Activated naive CD4-positive, alpha-beta T cell treated with anti-CD3 and anti-CD28 coated beads for 36 hours (primary cell): Measurements from ENCODE around the gene GIMAP5. TPM values are rescaled to one million over a fixed set of nuclear protein-coding genes. Genes with fewer than 3 reads are reported as not detected.
"Not testable (repeated sequence)": the region's sequence is repeated elsewhere in the genome, so short reads cannot be mapped to it uniquely, and the experiment has no call there.

ENCODE experiments used
- CTCF ChIA-PET: fragments of 350-600 bp; sonication (Branson Sonifier 250); formaldehyde crosslinking; loops from one replicate; lab custom pipeline; 2021; ENCODE audit warnings: antibody characterized with exemption; lab: Charles Lee
- DNase-seq: peaks from one replicate; pipeline ENCODE4 v3.0.0-alpha.2; 2020
- H3K27ac Mint-ChIP-seq: one replicate; pipeline ENCODE4 v1.8.0; 2021; ENCODE audit warnings: mild to moderate bottlenecking, mixed read lengths
- H3K27me3 Mint-ChIP-seq: one replicate; pipeline ENCODE4 v1.8.0; 2021; ENCODE audit warnings: low read depth, mixed read lengths
- H3K36me3 Mint-ChIP-seq: one replicate; pipeline ENCODE4 v1.8.0; 2021; ENCODE audit warnings: low read depth, mixed read lengths
- H3K4me1 Mint-ChIP-seq: one replicate; pipeline ENCODE4 v1.8.0; 2021; ENCODE audit warnings: low read depth, mixed read lengths
- H3K4me3 Mint-ChIP-seq: one replicate; pipeline ENCODE4 v1.8.0; 2021; ENCODE audit warnings: mild to moderate bottlenecking, moderate library complexity, mixed read lengths
- H3K9me3 Mint-ChIP-seq: one replicate; pipeline ENCODE4 v1.8.0; 2021; ENCODE audit warnings: mixed read lengths
- intact Hi-C: fragments of 100-400 bp; cut with micrococcal nuclease; formaldehyde crosslinking; loops from one replicate; pipeline ENCODE4 v1.15.1; 2023
- total RNA-seq, 2 experiments: library from RNA; stranded (reverse); gene quantifications; one replicate each; pipeline ENCODE4 v1.2.3, GENCODE V29; 2021

The GIMAP5 gene
- total RNA-seq, 2 experiments from 2014 or later: 32.1 to 32.3 TPM

GRCh38 chr7:150774131-150774530 lies 36.9 kb downstream of the GIMAP5 start:
- intact Hi-C loops, H3K4me1 Mint-ChIP-seq, H3K27ac Mint-ChIP-seq, H3K4me3 Mint-ChIP-seq, DNase-seq, H3K27me3 Mint-ChIP-seq, H3K36me3 Mint-ChIP-seq: not testable (repeated sequence)
- H3K9me3 Mint-ChIP-seq: peaks cover 14% of the 10 kb centered on the region
- CTCF ChIA-PET: interaction anchor here (0.8 kb wide), 1 partner anchor 250 kb away, joined by 3 read pairs; no protein-coding TSS in a partner anchor

- Mint-ChIP-seq H3K9me3 (peaks cover 10% of the 10 kb centered on the region), H3K27ac (no peak overlapping the region), H3K27me3 (peaks cover 3% of the 10 kb centered on the region), H3K4me3 (no peak overlapping the region), H3K36me3 (no peaks in the 10 kb centered on the region), H3K4me1 (peaks cover 4% of the 10 kb centered on the region)
- no peak for DNase-seq
- CTCF ChIA-PET: interaction anchor here (0.6 to 2.8 kb wide), 19 partner anchors 9 to 423 kb away, joined by 3 to 19 read pairs (median 4); partner anchors contain the start of gene GIMAP4
- intact Hi-C loops: loop anchor here (1.0 to 5.0 kb wide), 4 partner anchors 99 to 334 kb away; no protein-coding TSS in a partner anchor
Observed at GRCh38 chr7:150778014-150778737, 41.0 kb downstream of the GIMAP5 start.

GRCh38 chr7:150778738-150779301 lies 41.6 kb downstream of the GIMAP5 start:
- H3K27ac Mint-ChIP-seq: no peak overlapping the region
- CTCF ChIA-PET: interaction anchor here (0.6 to 2.8 kb wide), 19 partner anchors 9 to 423 kb away, joined by 3 to 19 read pairs (median 4); partner anchors contain the start of gene GIMAP4
- intact Hi-C loops: loop anchor here (1.0 to 5.0 kb wide), 4 partner anchors 98 to 333 kb away; no protein-coding TSS in a partner anchor

GRCh38 chr7:150780292-150780691 lies 43.1 kb downstream of the GIMAP5 start:
- Mint-ChIP-seq H3K9me3 (no peaks in the 10 kb centered on the region), H3K4me3 (no peak overlapping the region), H3K27me3 (peaks cover 3% of the 10 kb centered on the region), H3K4me1 (peaks cover 4% of the 10 kb centered on the region), H3K36me3 (no peaks in the 10 kb centered on the region), H3K27ac (no peak overlapping the region)
- intact Hi-C loops: no loop called here
- no peak for DNase-seq
- CTCF ChIA-PET: interaction anchor here (0.7 to 2.8 kb wide), 7 partner anchors 9 to 330 kb away, joined by 3 to 19 read pairs (median 8); no protein-coding TSS in a partner anchor

More at GRCh38 chr7:150778738-150779301, 41.6 kb downstream of the GIMAP5 start:
- no peak overlapping the region for H3K4me3 Mint-ChIP-seq
- H3K36me3 Mint-ChIP-seq: no peaks in the 10 kb centered on the region
- peaks cover 4% of the 10 kb centered on the region for H3K4me1 Mint-ChIP-seq
- H3K27me3 Mint-ChIP-seq: peaks cover 3% of the 10 kb centered on the region
- DNase-seq: peak; percentile 87
- H3K9me3 Mint-ChIP-seq: peaks cover 7% of the 10 kb centered on the region

GRCh38 chr7:150781103-150781502 lies 43.9 kb downstream of the GIMAP5 start:
- Mint-ChIP-seq H3K4me1 (peaks cover 11% of the 10 kb centered on the region), H3K27ac (no peak overlapping the region), H3K4me3 (no peak overlapping the region), H3K9me3 (no peaks in the 10 kb centered on the region), H3K27me3 (peaks cover 3% of the 10 kb centered on the region), H3K36me3 (no peaks in the 10 kb centered on the region)
- CTCF ChIA-PET: interaction anchor here (2.1 to 2.8 kb wide), 3 partner anchors 12 to 95 kb away, joined by 8 to 19 read pairs (median 15); no protein-coding TSS in a partner anchor
- intact Hi-C loops: no loop called here
- DNase-seq: no peak

- intact Hi-C loops: no loop called here
- no peak for DNase-seq
- no peak overlapping the region for H3K27ac Mint-ChIP-seq
- H3K9me3 Mint-ChIP-seq: no peaks in the 10 kb centered on the region
- CTCF ChIA-PET: no interaction called here
- peaks cover 14% of the 10 kb centered on the region for H3K4me1 Mint-ChIP-seq
- H3K36me3 Mint-ChIP-seq: no peaks in the 10 kb centered on the region
- H3K4me3 Mint-ChIP-seq: no peak overlapping the region
- peaks cover 3% of the 10 kb centered on the region for H3K27me3 Mint-ChIP-seq
Observed at GRCh38 chr7:150781961-150782360, 44.7 kb downstream of the GIMAP5 start.

- H3K9me3 Mint-ChIP-seq: no peaks in the 10 kb centered on the region
- intact Hi-C loops: no loop called here
Observed at GRCh38 chr7:150784120-150784736, 47.0 kb downstream of the GIMAP5 start.

GRCh38 chr7:150784954-150785353 lies 47.7 kb downstream of the GIMAP5 start:
- Mint-ChIP-seq H3K4me1 (peaks cover 9% of the 10 kb centered on the region), H3K4me3 (no peak overlapping the region), H3K9me3 (no peaks in the 10 kb centered on the region), H3K36me3 (no peaks in the 10 kb centered on the region), H3K27ac (no peak overlapping the region), H3K27me3 (peaks cover 3% of the 10 kb centered on the region)
- DNase-seq: no peak
- intact Hi-C loops: no loop called here
- CTCF ChIA-PET: no interaction called here

More at GRCh38 chr7:150784120-150784736, 47.0 kb downstream of the GIMAP5 start:
- H3K27ac Mint-ChIP-seq: no peak overlapping the region
- H3K27me3 Mint-ChIP-seq: peaks cover 3% of the 10 kb centered on the region
- CTCF ChIA-PET: interaction anchor here (0.6 to 1.1 kb wide), 3 partner anchors 52 to 463 kb away, joined by 3 to 6 read pairs (median 5); no protein-coding TSS in a partner anchor
- H3K4me3 Mint-ChIP-seq: no peak overlapping the region
- no peaks in the 10 kb centered on the region for H3K36me3 Mint-ChIP-seq
- peaks cover 9% of the 10 kb centered on the region for H3K4me1 Mint-ChIP-seq
- no peak for DNase-seq

GRCh38 chr7:150787321-150788281 lies 50.4 kb downstream of the GIMAP5 start:
- Mint-ChIP-seq H3K27me3 (peaks cover 2% of the 10 kb centered on the region), H3K9me3 (no peaks in the 10 kb centered on the region), H3K27ac (no peak overlapping the region), H3K36me3 (no peaks in the 10 kb centered on the region), H3K4me1 (peaks cover 9% of the 10 kb centered on the region), H3K4me3 (no peak overlapping the region)
- DNase-seq: no peak
- CTCF ChIA-PET: interaction anchor here (0.6 to 1.4 kb wide), 3 partner anchors 9 to 111 kb away, joined by 3 to 6 read pairs (median 3); no protein-coding TSS in a partner anchor
- intact Hi-C loops: no loop called here

GRCh38 chr7:150788474-150789269 lies 51.5 kb downstream of the GIMAP5 start:
- intact Hi-C loops: no loop called here
- CTCF ChIA-PET: interaction anchor here (0.6 to 2.1 kb wide), 4 partner anchors 9 to 305 kb away, joined by 3 to 9 read pairs (median 4); no protein-coding TSS in a partner anchor
- no peak overlapping the region for H3K4me3 Mint-ChIP-seq
- no peak for DNase-seq
- no peaks in the 10 kb centered on the region for H3K36me3 Mint-ChIP-seq
- peaks cover 9% of the 10 kb centered on the region for H3K4me1 Mint-ChIP-seq
- H3K27ac Mint-ChIP-seq: no peak overlapping the region
- H3K9me3 Mint-ChIP-seq: no peaks in the 10 kb centered on the region
- H3K27me3 Mint-ChIP-seq: peaks cover 2% of the 10 kb centered on the region
